Mucosa of descending colon (tissue), 3 donors: Measurements from ENCODE around the gene AVL9. TPM values are rescaled to one million over a fixed set of nuclear protein-coding genes. Genes with fewer than 3 reads are reported as not detected.

ENCODE experiments used
- ATAC-seq: fragments of 200-7000 bp; cut with Tn5 transposase; one replicate; pipeline ENCODE4 v1.9.1; 2020; ENCODE audit warnings: mild to moderate bottlenecking, moderate library complexity
- DNase-seq, 3 donors: peaks; one replicate each; pipeline ENCODE4 v3.0.0-alpha.2; 2020
- H3K36me3 ChIP-seq: fragments of 200-600 bp; one replicate; pipeline ENCODE4 v1.8.0; 2021; ENCODE audit warnings: low read depth, mild to moderate bottlenecking
- H3K4me1 ChIP-seq: fragments of 200-600 bp; one replicate; pipeline ENCODE4 v1.8.0; 2021; ENCODE audit warnings: low read depth, mild to moderate bottlenecking
- H3K4me3 ChIP-seq: fragments of 200-600 bp; one replicate; pipeline ENCODE4 v1.8.0; 2021; ENCODE audit warnings: mild to moderate bottlenecking
- H3K9me3 ChIP-seq: fragments of 200-600 bp; one replicate; pipeline ENCODE4 v1.8.0; 2021; ENCODE audit warnings: mild to moderate bottlenecking
- intact Hi-C, 2 donors: fragments of 100-400 bp; cut with DNase I in 1 of 2; cut with micrococcal nuclease in 1 of 2; formaldehyde crosslinking; loops; one replicate each; pipeline versions ENCODE4 v1.11.0 to v1.11.1; 2022; cut with DNase I, micrococcal nuclease
- total RNA-seq, 3 donors: library from RNA; stranded (reverse); fragmentation: NEBNext Ultra II Directional in 2 of 3; extraction: Animal tissue kit (Norgen Biotek cat#: 25700) in 2 of 3; gene quantifications; one replicate each; pipeline versions ENCODE4 v1.2.1 to v1.2.4, GENCODE V29; 2021 to 2023
- TF ChIP-seq, protein P1 (sequence below): fragments of 200-600 bp; IDR thresholded peaks from one replicate; pipeline ENCODE4 v1.8.0; 2022; ENCODE audit warnings: antibody characterized with exemption, mild to moderate bottlenecking
- donor health status: DM: no; HTN: no; CAD: no; lungs with moderate emphysema.
- donor health status: DM: no; HTN: no; CAD: no.
- donor health status: DM: no; HTN: yes; CAD: no.

Gene AVL9
- total RNA-seq, 3 donors from 2014 or later = 56.7 to 81.2 (median 74.5) TPM

DNA sequence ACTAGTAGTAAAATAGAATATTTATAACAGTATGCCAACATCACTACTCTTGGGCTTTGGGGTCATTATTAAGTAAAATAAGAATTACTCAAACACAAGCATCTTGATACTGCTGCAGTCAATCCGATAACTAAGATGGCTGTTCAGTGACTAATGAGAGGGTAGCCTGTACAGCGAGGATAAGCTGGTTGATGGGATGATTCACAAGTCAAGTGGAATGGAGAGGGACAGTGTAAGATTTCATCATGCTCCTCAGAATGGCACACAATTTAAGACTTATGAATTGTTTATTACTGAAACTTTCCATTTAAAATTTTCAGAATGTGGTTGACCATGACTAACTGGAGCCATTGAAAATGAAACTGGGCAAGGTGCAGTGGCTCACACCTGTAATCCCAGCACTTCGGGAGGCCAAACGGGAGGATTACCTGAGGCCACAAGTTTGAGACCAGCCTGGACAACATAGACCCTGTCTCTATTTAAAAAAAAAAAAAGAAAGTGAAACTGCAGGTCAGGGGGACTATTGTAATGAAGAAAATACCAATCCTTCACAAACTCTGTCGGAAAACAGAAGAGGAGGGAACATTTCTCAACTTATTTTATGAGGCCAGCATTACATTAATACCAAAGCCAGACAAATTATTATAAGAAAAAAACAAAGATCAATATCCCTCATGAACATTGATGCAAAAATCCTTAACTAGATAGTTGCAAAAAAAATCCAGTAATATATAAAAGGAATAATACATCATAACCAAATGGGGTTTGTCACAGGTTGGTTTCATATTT, 11.2 kb downstream of the AVL9 start:
- Histone ChIP-seq H3K9me3 (no peaks in the 10 kb centered on the region), H3K4me1 (peaks cover 6% of the 10 kb centered on the region), H3K4me3 (no peak overlapping the region), H3K36me3 (no peaks in the 10 kb centered on the region)
- TF ChIP-seq, protein P1, sequence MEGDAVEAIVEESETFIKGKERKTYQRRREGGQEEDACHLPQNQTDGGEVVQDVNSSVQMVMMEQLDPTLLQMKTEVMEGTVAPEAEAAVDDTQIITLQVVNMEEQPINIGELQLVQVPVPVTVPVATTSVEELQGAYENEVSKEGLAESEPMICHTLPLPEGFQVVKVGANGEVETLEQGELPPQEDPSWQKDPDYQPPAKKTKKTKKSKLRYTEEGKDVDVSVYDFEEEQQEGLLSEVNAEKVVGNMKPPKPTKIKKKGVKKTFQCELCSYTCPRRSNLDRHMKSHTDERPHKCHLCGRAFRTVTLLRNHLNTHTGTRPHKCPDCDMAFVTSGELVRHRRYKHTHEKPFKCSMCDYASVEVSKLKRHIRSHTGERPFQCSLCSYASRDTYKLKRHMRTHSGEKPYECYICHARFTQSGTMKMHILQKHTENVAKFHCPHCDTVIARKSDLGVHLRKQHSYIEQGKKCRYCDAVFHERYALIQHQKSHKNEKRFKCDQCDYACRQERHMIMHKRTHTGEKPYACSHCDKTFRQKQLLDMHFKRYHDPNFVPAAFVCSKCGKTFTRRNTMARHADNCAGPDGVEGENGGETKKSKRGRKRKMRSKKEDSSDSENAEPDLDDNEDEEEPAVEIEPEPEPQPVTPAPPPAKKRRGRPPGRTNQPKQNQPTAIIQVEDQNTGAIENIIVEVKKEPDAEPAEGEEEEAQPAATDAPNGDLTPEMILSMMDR = no peak
- intact Hi-C loops = no loop called here
- ATAC-seq (peak; percentile 40), DNase-seq (no peak)

DNA sequence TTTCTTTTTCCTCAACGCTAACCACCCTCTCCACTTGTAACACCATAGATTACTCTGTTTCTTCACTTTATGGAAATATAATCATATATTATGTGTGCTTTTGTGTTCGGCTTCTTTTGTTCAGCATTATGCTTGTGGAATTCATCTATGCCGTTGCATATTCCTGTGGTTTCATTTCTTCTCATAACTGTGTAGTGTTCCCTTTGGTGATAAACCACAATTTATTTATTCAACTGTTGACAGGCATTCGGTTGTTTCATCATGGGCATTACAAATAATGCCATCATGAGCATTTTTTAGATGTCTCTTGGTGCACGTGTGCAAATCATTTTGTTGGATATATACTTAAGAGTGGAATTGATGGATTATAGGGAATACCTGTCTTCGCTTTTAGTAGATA, 12.1 kb downstream of the AVL9 start:
- intact Hi-C loops = no loop called here
- Histone ChIP-seq H3K4me3 (no peak overlapping the region), H3K36me3 (no peaks in the 10 kb centered on the region), H3K4me1 (no peaks in the 10 kb centered on the region), H3K9me3 (no peaks in the 10 kb centered on the region)
- TF ChIP-seq, protein P1 = no peak
- ATAC-seq (no peak), DNase-seq (no peak)

DNA sequence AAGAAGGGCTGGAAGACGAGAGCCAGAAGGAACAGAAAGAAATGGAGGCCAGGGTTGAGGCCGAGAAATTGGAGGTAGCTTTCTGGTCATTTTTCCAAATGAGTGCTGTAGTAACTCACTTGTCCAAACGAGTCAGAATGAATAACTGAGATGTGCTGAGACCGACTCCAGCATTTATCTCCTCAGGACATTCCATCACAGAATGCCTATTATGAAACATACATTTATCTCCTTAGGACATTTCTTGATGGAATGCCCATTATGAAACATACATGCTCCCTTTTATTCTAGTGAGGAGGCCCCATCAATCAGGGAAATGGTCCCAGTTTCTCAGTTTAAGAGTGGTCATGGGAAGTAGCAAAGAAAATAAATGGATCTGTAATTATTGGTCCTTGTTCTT, 16.5 kb downstream of the AVL9 start:
- TF ChIP-seq, protein P1 = no peak
- no peaks in the 10 kb centered on the region for H3K9me3 ChIP-seq
- intact Hi-C loops = no loop called here
- no peak for DNase-seq
- no peak overlapping the region for H3K4me3 ChIP-seq
- H3K4me1 ChIP-seq = peaks cover 13% of the 10 kb centered on the region
- ATAC-seq = no peak
- H3K36me3 ChIP-seq = no peaks in the 10 kb centered on the region

- peaks cover 13% of the 10 kb centered on the region for H3K4me1 ChIP-seq
These were observed 17.9 kb downstream of the AVL9 start for GRCh38 chr7:32513210-32513609.

DNA sequence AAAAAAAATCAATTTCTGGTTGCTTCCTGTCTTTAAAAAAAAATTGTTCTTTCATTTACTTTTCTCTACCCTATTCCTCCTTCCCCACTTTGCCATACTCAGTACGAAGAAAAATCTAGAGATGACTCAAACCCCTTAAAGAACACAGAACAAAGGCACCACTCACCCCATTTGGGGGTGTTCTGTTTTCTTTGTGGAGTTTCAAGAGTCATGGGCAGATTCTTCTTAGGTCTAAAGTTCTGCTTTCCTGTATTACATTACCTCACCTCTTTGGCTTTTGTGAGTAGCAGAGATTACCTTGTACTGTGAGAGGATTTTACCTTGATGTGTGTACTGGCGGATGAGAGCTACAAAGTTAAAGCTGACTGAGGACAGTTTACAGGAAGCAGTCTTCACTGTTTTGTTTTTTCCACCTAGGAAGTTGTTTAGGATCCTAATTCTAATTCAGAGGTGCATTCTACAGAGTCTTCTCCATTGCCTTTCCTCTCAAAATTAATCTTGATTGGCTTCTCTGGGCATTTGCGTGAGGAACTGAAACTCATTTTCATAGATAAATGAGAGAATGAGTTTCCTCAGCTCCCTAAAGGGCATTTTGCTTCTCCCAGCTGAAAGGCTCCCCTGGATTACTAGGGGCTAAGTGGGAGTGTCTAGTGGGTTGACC, 20.7 kb downstream of the AVL9 start:
- Histone ChIP-seq H3K4me1 (peaks cover 13% of the 10 kb centered on the region), H3K9me3 (peaks cover 6% of the 10 kb centered on the region), H3K4me3 (no peak overlapping the region), H3K36me3 (no peaks in the 10 kb centered on the region)
- TF ChIP-seq, protein P1 = no peak
- intact Hi-C loops = no loop called here
- DNase-seq (peak in 1 of 3 donors; percentile 11), ATAC-seq (peak; percentile 82)

More at GRCh38 chr7:32513210-32513609, 17.9 kb downstream of the AVL9 start:
- intact Hi-C loops = no loop called here
- H3K9me3 ChIP-seq = no peaks in the 10 kb centered on the region
- H3K36me3 ChIP-seq = no peaks in the 10 kb centered on the region
- no peak overlapping the region for H3K4me3 ChIP-seq
- ATAC-seq (no peak), DNase-seq (no peak)
- TF ChIP-seq, protein P1 = no peak
